HG03095 (cell line): ENCODE measurements around the gene FEM1A.
"Not testable (repeated sequence)": the region's sequence is repeated elsewhere in the genome, so short reads cannot be mapped to it uniquely, and the experiment has no call there.

Experiments
- ATAC-seq: cut with Tn5 transposase; IDR thresholded peaks from one replicate; pipeline ENCODE4 v1.9.1; 2021; ENCODE audit warnings: moderate library complexity; ENCODE audit not compliant: unreplicated experiment

Gene FEM1A

DNA sequence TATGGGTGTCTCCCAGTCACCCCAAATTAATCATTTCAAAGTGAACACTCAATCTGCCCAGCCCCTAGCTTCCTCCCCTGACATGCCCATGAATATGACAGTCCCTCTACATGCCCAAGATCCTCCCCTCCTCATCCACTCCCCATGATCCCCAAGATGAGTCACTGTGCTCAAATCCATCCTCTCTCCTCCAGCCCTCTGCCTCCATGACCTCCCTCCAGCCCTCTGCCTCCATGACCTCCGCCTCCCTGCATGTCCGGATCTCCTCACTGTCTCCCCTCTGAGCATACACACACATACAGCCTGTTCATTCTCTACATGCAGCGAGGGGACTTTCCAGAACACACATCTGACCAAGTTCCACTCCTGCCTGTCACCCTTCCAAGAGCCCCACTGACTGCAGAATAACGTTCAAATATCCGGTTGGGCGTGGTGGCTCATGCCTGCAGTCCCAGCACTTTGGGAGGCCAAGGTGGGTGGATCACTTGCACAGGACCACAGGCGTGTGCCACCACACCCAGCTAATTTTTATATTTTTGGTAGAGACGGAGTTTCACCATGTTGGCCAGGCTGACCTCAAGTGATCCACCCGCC is 18.4 kb upstream of the FEM1A start:
- ATAC-seq: no peak

- no peak for ATAC-seq
Measured at GRCh38 chr19:4774136-4774535, 17.4 kb upstream of the FEM1A start.

DNA sequence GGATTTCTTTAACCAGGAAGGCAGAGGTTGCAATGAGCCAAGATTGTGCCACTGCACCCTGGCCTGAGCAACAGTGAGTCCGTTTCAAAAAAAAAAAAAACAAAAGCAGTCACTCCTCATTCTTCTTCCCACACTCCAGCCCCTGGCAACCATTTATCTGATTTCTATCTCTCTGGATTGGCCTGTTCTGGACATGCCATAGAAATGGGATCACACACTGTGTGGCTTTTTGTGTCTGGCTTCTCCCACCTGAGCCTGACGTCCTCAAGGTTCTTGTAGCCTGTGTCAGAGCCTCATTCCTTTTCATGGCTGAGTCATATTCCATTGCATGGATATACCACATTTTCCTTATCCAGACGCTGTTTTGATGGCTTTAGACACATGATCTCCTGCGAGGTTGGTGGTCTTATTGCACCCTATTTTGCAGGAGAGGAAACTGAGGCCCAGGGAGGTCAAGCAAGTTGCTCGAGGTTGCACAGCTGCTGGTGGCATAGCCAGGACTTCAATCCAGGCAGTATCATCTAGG is 15.8 kb upstream of the FEM1A start:
- ATAC-seq: no peak

- no peak for ATAC-seq
Measured at GRCh38 chr19:4776436-4777211, 14.9 kb upstream of the FEM1A start.

GRCh38 chr19:4778124-4778523 is 13.4 kb upstream of the FEM1A start:
- not testable (repeated sequence) for ATAC-seq

DNA sequence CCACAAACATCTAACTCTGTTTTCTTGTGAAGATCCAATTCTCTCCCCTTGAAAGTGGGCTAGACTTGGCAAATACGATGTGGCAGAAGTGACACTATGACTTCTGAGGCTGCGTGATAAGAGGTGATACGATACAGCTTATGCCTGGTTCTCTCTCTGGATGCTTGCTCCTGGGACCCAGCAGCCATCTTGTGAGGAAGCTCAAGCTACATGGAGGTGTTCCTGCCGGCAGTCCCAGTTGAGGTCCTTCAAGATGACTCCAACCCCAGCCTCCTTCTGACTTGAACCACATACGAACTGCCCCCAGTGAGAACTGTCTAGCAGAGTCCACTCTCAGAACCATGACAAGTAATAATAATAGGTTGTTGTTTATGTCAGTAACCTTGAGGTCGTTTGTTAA is 10.7 kb upstream of the FEM1A start:
- no peak for ATAC-seq

GRCh38 chr19:4781801-4782200 is 9.7 kb upstream of the FEM1A start:
- ATAC-seq: no peak

DNA sequence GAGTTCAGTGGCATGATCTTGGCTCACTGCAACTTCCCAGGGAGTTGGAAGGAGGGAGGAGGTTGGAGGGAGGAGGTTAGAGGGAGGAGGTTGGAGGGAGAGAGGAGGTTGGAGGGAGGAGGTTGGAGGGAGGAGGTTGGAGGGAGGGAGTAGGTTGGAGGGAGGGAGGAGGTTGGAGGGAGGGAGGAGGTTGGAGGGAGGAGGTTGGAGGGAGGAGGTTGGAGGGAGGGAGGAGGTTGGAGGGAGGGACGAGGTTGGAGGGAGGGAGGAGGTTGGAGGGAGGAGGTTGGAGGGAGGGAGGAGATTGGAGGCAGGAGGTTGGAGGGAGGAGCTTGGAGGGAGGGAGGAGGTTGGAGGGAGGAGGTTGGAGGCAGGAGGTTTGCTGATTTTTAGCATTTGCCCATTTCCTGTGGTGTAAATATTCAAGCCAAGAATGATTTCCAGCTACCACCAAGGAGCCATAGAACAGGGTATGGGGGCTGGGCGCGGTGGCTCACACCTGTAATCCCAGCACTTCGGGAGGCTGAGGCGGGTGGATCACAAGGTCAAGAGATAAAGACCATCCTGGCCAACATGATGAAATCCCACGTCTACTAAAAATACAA is 5.0 kb upstream of the FEM1A start:
- not testable (repeated sequence) for ATAC-seq

DNA sequence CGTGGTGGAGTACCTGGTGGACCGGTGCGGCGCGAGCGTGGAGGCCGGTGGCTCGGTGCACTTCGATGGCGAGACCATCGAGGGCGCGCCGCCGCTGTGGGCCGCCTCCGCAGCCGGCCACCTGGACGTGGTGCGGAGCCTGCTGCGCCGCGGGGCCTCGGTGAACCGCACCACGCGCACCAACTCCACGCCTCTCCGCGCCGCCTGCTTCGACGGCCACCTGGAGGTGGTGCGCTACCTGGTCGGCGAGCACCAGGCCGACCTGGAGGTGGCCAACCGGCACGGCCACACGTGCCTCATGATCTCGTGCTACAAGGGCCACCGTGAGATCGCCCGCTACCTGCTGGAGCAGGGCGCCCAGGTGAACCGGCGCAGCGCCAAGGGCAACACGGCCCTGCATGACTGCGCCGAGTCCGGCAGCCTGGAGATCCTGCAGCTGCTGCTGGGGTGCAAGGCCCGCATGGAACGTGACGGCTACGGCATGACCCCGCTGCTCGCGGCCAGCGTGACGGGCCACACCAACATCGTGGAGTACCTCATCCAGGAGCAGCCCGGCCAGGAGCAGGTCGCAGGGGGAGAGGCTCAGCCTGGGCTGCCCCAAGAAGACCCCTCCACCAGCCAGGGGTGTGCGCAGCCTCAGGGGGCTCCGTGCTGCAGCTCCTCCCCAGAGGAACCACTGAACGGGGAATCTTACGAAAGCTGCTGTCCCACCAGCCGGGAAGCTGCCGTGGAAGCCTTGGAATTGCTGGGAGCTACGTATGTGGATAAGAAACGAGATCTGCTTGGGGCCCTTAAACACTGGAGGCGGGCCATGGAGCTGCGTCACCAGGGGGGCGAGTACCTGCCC is 708 bp downstream of the FEM1A start:
- ATAC-seq: not testable (repeated sequence)

DNA sequence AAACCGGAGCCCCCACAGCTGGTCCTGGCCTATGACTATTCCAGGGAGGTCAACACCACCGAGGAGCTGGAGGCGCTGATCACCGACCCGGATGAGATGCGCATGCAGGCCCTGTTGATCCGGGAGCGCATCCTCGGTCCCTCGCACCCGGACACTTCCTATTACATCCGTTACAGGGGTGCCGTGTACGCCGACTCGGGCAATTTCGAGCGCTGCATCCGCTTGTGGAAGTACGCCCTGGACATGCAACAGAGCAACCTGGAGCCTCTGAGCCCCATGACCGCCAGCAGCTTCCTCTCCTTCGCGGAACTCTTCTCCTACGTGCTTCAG is 1.3 kb downstream of the FEM1A start:
- ATAC-seq: not testable (repeated sequence)

- not testable (repeated sequence) for ATAC-seq
Measured at GRCh38 chr19:4793278-4793677, 1.7 kb downstream of the FEM1A start.

- ATAC-seq: no peak
Measured at GRCh38 chr19:4794971-4795370, 3.4 kb downstream of the FEM1A start.

DNA sequence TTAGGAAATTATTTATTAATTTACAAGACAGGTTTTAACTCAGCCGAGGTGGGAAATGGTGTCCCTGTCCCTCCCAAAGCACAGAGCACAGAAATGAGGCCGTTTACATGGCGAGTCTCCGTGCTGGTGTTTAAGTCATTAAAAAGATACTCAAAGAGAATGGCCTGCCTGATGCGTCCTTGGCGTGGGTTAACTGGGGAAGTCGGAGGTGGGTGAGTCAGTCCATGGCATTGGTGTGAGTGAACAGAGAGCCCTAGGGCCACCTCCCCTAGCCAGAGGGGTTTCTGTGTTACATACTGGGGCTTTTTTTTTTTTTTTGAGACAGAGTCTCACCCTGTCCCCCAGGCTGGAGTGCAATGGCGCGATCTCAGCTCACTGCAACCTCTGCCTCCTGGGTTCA is 3.9 kb downstream of the FEM1A start:
- no peak for ATAC-seq

GRCh38 chr19:4800591-4801081 is 9.1 kb downstream of the FEM1A start:
- ATAC-seq: no peak

GRCh38 chr19:4801085-4801619 is 9.6 kb downstream of the FEM1A start:
- no peak for ATAC-seq

DNA sequence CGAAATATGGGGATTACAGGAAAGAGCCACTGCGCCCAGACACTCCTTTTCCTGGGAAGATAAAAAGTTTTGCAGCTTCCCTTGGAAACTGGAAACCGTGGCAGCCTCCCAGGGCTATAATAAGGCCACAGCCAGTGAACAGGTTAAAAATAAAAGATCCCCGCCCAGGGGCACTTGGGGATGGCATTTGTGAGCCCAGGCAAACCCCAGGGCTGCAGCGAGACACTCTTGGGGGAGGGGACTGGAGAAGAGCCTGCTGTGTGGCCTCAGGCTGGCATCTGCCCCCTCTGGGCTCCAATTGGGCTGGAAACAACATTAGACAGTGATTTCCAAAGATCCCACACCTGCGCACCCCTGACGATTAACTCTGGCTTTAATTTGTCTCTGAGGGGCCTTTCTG is 11.2 kb downstream of the FEM1A start:
- ATAC-seq: no peak

DNA sequence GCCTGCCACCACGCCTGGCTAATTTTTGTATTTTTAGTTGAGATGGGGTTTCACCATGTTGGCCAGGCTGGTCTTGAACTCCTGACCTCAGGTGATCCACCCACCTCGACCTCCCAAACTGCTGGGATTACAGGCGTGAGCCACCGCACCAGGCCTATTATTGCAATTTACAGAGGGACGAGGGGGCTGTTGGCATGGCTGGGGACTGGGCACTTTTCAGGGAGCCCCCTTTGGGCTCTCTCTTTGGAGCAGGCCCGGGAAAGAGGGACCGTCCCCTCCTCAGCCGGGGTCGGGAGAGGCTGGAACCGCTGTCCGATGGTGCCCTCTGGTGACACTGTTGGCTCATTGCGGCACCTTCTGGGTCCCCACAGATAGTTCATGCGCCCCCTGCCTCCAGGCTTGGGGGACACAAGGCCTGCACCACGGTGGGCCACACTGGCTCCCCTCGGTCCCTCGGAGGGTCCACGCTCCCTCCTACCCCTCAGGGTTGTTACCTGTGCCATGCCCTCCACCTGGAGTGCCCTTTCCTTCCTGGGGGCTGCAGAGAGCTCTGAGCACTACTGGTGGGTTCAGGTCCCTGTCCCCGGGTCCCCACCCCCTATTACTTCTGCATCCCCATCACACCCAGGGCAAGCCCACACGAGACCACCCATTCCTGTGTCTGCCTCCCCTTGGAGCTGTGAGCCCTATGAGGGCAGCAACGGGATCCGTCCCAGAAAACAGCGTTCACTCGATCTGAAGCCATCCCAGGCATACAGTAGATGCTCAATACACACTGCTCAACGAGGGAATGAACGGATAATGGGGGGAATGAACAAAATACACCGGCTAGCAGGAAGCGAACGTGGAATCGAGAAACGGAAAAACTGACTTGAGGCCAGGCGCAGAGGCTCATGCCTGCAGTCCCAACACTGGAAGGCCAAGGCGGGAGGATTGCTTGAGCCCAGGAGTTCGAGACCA is 12.5 kb downstream of the FEM1A start:
- ATAC-seq: no peak

GRCh38 chr19:4805140-4805539 is 13.6 kb downstream of the FEM1A start:
- not testable (repeated sequence) for ATAC-seq

- ATAC-seq: no peak
Measured at GRCh38 chr19:4806384-4806783, 14.8 kb downstream of the FEM1A start.

- ATAC-seq: no peak
Measured at GRCh38 chr19:4807188-4807587, 15.7 kb downstream of the FEM1A start.
